HepG2 (cell line): ENCODE results near the gene RASGRF1. TPM values are rescaled to one million over a fixed set of nuclear protein-coding genes. Genes with fewer than 3 reads are reported as not detected.

Experiments
- ATAC-seq: fragments of 200-7000 bp; cut with Tn5 transposase; 3 replicates; pipeline ENCODE4 v1.9.1; 2020; ENCODE audit warnings: mild to moderate bottlenecking, moderate library complexity
- BruUV-seq: library from RNA; stranded (reverse); fragments of 400-500 nt; replicated peaks from 2 replicates; lab custom pipeline; 2021; lab: Mats Ljungman, UMichigan
- CTCF ChIA-PET: fragments of 300-600 bp; formaldehyde crosslinking; extraction: SDS; loops from one replicate; lab custom pipeline; 2021; ENCODE audit warnings: low total read pairs, inconsistent platforms, low intra/inter-chr PET ratio; lab: Yijun Ruan, JAX
- POLR2A ChIA-PET: fragments of 350-600 bp; sonication (Branson Sonifier 250); formaldehyde crosslinking; loops from one replicate; lab custom pipeline; 2020; ENCODE audit warnings: antibody characterized with exemption, inconsistent platforms; lab: Yijun Ruan, JAX
- DNase-seq: peaks from one replicate; pipeline ENCODE4 v3.0.0-alpha.2; 2015; ENCODE audit warnings: low spot score
- FAIRE-seq: peaks from 3 replicates; lab custom pipeline; 2011; peaks lifted over from hg19 to GRCh38; lab: Jason Lieb, UNC
- H2AFZ ChIP-seq: one replicate; pipeline ENCODE4 v1.6.1; 2011; ENCODE audit warnings: low read length, inconsistent platforms
- H3K27ac ChIP-seq: fragments of 300-600 bp; 3 replicates; pipeline ENCODE4 v1.8.0; 2011; ENCODE audit warnings: mixed run types, mild to moderate bottlenecking, mixed read lengths, low read length, inconsistent platforms; ENCODE audit not compliant: insufficient read depth; ENCODE audit errors: extremely low read length
- H3K27me3 ChIP-seq, 2 experiments: fragments of 200-600 bp in 1 of 2; 2 replicates in 1 of 2; 3 replicates in 1 of 2; pipeline versions ENCODE4 v1.6.0 to v1.8.0; 2011; ENCODE audit warnings: low read length in 2 of 2, mild to moderate bottlenecking in 2 of 2, moderate library complexity in 2 of 2, inconsistent platforms in 1 of 2; ENCODE audit not compliant: insufficient read depth in 2 of 2, control insufficient read depth in 1 of 2
- H3K36me3 ChIP-seq, 2 experiments: fragments of 200-600 bp in 1 of 2; replicated peaks in 1 of 2; 2 replicates in 1 of 2; 3 replicates in 1 of 2; pipeline versions ENCODE4 v1.5.1 to v1.8.0; 2011; ENCODE audit warnings: low read length in 2 of 2, inconsistent platforms in 1 of 2; ENCODE audit not compliant: insufficient read depth in 2 of 2, control insufficient read depth in 1 of 2
- H3K4me1 ChIP-seq: 2 replicates; pipeline ENCODE4 v1.5.1; 2012; ENCODE audit warnings: low read length, inconsistent platforms; ENCODE audit not compliant: insufficient read depth
- H3K4me2 ChIP-seq: 2 replicates; pipeline ENCODE4 v1.6.0; 2011; ENCODE audit warnings: low read depth, low read length, inconsistent platforms
- H3K4me3 ChIP-seq, 3 experiments: fragments of 200-600 bp in 1 of 3; sonication (generic), shearing (Covaris generic) in 1 of 3; replicated peaks in 1 of 3; 2 replicates each; pipeline ENCODE4 v1.5.1; 2011 to 2016; ENCODE audit warnings: low read length in 3 of 3, inconsistent platforms in 2 of 3, low read depth in 2 of 3, mild to moderate bottlenecking in 2 of 3, control low read depth in 1 of 3, mixed read lengths in 1 of 3; ENCODE audit not compliant: insufficient read depth in 1 of 3
- H3K79me2 ChIP-seq: one replicate; pipeline ENCODE4 v1.6.1; 2011; ENCODE audit warnings: low read length, inconsistent platforms; ENCODE audit not compliant: insufficient read depth
- H3K9ac ChIP-seq: 2 replicates; pipeline ENCODE4 v1.6.0; 2011; ENCODE audit warnings: mild to moderate bottlenecking, low read depth, low read length, inconsistent platforms; ENCODE audit not compliant: insufficient read depth
- H3K9me3 ChIP-seq: 2 replicates; pipeline ENCODE4 v1.5.1; 2012; ENCODE audit warnings: mild to moderate bottlenecking, low read length
- H4K20me1 ChIP-seq: 2 replicates; pipeline ENCODE4 v1.6.0; 2011; ENCODE audit warnings: inconsistent platforms, mild to moderate bottlenecking, low read length, moderate library complexity; ENCODE audit not compliant: insufficient read depth
- BRCA1 ChIP-seq: sonication (generic); formaldehyde crosslinking; IDR thresholded peaks from 2 replicates; pipeline ENCODE4 v1.4.0; 2020; ENCODE audit warnings: missing genetic modification reagents
- HDAC6 ChIP-seq: fragments of 200-600 bp; sonication (generic); IDR thresholded peaks from 2 replicates; pipeline ENCODE4 v1.7.0; 2017; ENCODE audit warnings: mild to moderate bottlenecking, antibody characterized with exemption, low read length, low read depth
- MZF1 ChIP-seq: sonication (generic); formaldehyde crosslinking; IDR thresholded peaks from 2 replicates; pipeline ENCODE4 v1.8.1; 2023; ENCODE audit warnings: mild to moderate bottlenecking, missing genetic modification reagents, borderline replicate concordance
- PAX8 ChIP-seq: sonication (generic); formaldehyde crosslinking; IDR thresholded peaks from 2 replicates; pipeline ENCODE4 v1.8.0; 2022; ENCODE audit warnings: mild to moderate bottlenecking, missing genetic modification reagents, borderline replicate concordance
- SRY ChIP-seq: sonication (generic); formaldehyde crosslinking; IDR thresholded peaks from 2 replicates; pipeline ENCODE4 v1.8.0; 2022; ENCODE audit warnings: mild to moderate bottlenecking, missing genetic modification reagents
- ZBTB21 ChIP-seq: sonication (generic); formaldehyde crosslinking; IDR thresholded peaks from 2 replicates; pipeline ENCODE4 v1.4.0; 2020; ENCODE audit warnings: missing genetic modification reagents
- ZNF205 ChIP-seq: IDR thresholded peaks from 2 replicates; pipeline ENCODE4 v1.6.1; 2018; ENCODE audit warnings: missing biosample characterization, missing genetic modification reagents
- ZNF317 ChIP-seq: sonication (generic); formaldehyde crosslinking; IDR thresholded peaks from 2 replicates; pipeline ENCODE4 v1.5.0; 2020; ENCODE audit warnings: mild to moderate bottlenecking, missing genetic modification reagents
- ZNF354B ChIP-seq: sonication (generic); formaldehyde crosslinking; IDR thresholded peaks from 2 replicates; pipeline ENCODE4 v1.8.0; 2022; ENCODE audit warnings: mild to moderate bottlenecking, missing genetic modification reagents
- ZNF598 ChIP-seq: sonication (generic); formaldehyde crosslinking; IDR thresholded peaks from 2 replicates; pipeline ENCODE4 v1.5.1; 2020; ENCODE audit warnings: mild to moderate bottlenecking, missing genetic modification reagents, borderline replicate concordance
- ZNF615 ChIP-seq: sonication (generic); formaldehyde crosslinking; IDR thresholded peaks from 2 replicates; pipeline ENCODE4 v1.5.0; 2020; ENCODE audit warnings: mild to moderate bottlenecking, missing genetic modification reagents, borderline replicate concordance
- ZNF766 ChIP-seq: sonication (generic); formaldehyde crosslinking; IDR thresholded peaks from 2 replicates; pipeline ENCODE4 v1.5.0; 2020; ENCODE audit warnings: missing genetic modification reagents, borderline replicate concordance
- ZNF775 ChIP-seq: sonication (generic); formaldehyde crosslinking; IDR thresholded peaks from 2 replicates; pipeline ENCODE4 v1.4.0; 2020; ENCODE audit warnings: missing genetic modification reagents, mild to moderate bottlenecking, moderate library complexity, borderline replicate concordance
- WGBS: methylation state at CpG from one replicate; pipeline ENCODE4 v1.1.6; 2017; ENCODE audit warnings: low lambda C conversion rate; 5-methylcytosine and 5-hydroxymethylcytosine counted together
- in situ Hi-C: cut with HindIII; loops from 2 replicates; pipeline ENCODE4 v1.10.0; 2017; ENCODE audit warnings: low pct_unique_long_range_greater_than_20kb; ENCODE audit not compliant: extremely low pct_ligation_motif_present
- intact Hi-C: fragments of 100-400 bp; cut with micrococcal nuclease; formaldehyde crosslinking; loops from one replicate; pipeline ENCODE4 v1.10.0; 2022; ENCODE audit not compliant: unreplicated experiment
- polyA plus RNA-seq, 8 experiments: library from polyadenylated mRNA; depleted of rRNA in 3 of 8; stranded (reverse) in 7 of 8; unstranded in 1 of 8; fragments of >200 nt; fragmentation: Illumina TruSeq in 4 of 8; extraction: Trizol in 4 of 8; gene quantifications; 2 replicates each; pipeline versions ENCODE4 v1.2.1 to v1.2.3, GENCODE V29; 2011 to 2016; ENCODE audit warnings: low read depth in 4 of 8, missing spikeins in 1 of 8, mixed read lengths in 1 of 8; ENCODE audit not compliant: insufficient read depth in 1 of 8
- total RNA-seq, 5 experiments: library from RNA; depleted of rRNA; stranded (reverse); fragments of >200 nt; fragmentation: Illumina TruSeq; extraction: Trizol; gene quantifications; 2 replicates each; pipeline ENCODE4 v1.2.3, GENCODE V29; 2016; ENCODE audit warnings: low read depth in 1 of 5
- TF ChIP-seq, protein P1 (sequence below): sonication (generic); formaldehyde crosslinking; IDR thresholded peaks from 2 replicates; pipeline ENCODE4 v1.4.0; 2020; ENCODE audit warnings: missing genetic modification reagents, mild to moderate bottlenecking, borderline replicate concordance
- TF ChIP-seq, protein P2 (sequence below): sonication (generic); formaldehyde crosslinking; IDR thresholded peaks from 2 replicates; pipeline ENCODE4 v1.4.0; 2020; ENCODE audit warnings: missing genetic modification reagents
- TF ChIP-seq, protein P3 (sequence below): sonication (generic); formaldehyde crosslinking; IDR thresholded peaks from 2 replicates; pipeline ENCODE4 v1.4.0; 2020; ENCODE audit warnings: mild to moderate bottlenecking, missing genetic modification reagents
- TF ChIP-seq, protein P4 (sequence below): sonication (generic); formaldehyde crosslinking; IDR thresholded peaks from 2 replicates; pipeline ENCODE4 v1.5.0; 2020; ENCODE audit warnings: missing genetic modification reagents
- TF ChIP-seq, protein P5 (sequence below): IDR thresholded peaks from 2 replicates; pipeline ENCODE4 v1.6.1; 2016; ENCODE audit warnings: missing genetic modification reagents, missing compliant biosample characterization

The RASGRF1 gene
- total and polyA plus RNA-seq, 2 of the 13 experiments (the other 11 are each of a cell fraction or from before 2014, with no cell fraction given): 0.55 to 3.0 TPM

DNA sequence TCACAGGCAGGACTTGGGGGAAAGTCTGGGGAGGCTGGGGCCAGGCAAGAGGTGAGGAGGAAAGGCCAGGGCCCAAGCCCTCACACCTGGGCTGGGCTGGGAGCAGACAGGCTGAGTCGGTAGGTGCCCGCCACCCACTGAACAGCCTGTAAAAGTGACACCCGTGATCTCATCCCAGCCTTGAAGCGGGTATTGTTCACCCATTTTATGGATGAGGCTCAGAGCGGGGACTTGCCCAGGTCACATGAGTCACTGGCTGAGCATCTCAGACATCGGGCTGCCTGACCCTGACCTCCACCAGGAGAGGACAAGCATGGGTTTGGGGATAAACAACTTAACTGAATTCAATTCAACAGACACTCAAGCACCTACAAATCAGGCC lies 93.7 kb downstream of the RASGRF1 start:
- FAIRE-seq: peak; percentile 81
- TF ChIP-seq ZNF598 (CRISPR knock-in tag) (no peak), ZNF775 (CRISPR knock-in tag) (no peak), ZBTB21 (CRISPR knock-in tag) (0 out of 2 replicates have a peak, but pooled peaks have one; percentile 21), MZF1 (CRISPR knock-in tag) (0 out of 2 replicates have a peak, but pooled peaks have one; percentile 41), ZNF354B (no peak), ZNF766 (CRISPR knock-in tag) (no peak), HDAC6 (no peak), ZNF317 (CRISPR knock-in tag) (no peak), ZNF615 (no peak), SRY (peak; percentile 73; the same call in 1 of the 2 replicates), ZNF205 (CRISPR knock-in tag) (no peak), BRCA1 (CRISPR knock-in tag) (no peak), PAX8 (CRISPR knock-in tag) (no peak)
- TF ChIP-seq, protein P1, sequence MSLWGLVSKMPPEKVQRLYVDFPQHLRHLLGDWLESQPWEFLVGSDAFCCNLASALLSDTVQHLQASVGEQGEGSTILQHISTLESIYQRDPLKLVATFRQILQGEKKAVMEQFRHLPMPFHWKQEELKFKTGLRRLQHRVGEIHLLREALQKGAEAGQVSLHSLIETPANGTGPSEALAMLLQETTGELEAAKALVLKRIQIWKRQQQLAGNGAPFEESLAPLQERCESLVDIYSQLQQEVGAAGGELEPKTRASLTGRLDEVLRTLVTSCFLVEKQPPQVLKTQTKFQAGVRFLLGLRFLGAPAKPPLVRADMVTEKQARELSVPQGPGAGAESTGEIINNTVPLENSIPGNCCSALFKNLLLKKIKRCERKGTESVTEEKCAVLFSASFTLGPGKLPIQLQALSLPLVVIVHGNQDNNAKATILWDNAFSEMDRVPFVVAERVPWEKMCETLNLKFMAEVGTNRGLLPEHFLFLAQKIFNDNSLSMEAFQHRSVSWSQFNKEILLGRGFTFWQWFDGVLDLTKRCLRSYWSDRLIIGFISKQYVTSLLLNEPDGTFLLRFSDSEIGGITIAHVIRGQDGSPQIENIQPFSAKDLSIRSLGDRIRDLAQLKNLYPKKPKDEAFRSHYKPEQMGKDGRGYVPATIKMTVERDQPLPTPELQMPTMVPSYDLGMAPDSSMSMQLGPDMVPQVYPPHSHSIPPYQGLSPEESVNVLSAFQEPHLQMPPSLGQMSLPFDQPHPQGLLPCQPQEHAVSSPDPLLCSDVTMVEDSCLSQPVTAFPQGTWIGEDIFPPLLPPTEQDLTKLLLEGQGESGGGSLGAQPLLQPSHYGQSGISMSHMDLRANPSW (CRISPR knock-in tag): no peak
- TF ChIP-seq, protein P2, sequence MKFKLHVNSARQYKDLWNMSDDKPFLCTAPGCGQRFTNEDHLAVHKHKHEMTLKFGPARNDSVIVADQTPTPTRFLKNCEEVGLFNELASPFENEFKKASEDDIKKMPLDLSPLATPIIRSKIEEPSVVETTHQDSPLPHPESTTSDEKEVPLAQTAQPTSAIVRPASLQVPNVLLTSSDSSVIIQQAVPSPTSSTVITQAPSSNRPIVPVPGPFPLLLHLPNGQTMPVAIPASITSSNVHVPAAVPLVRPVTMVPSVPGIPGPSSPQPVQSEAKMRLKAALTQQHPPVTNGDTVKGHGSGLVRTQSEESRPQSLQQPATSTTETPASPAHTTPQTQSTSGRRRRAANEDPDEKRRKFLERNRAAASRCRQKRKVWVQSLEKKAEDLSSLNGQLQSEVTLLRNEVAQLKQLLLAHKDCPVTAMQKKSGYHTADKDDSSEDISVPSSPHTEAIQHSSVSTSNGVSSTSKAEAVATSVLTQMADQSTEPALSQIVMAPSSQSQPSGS (CRISPR knock-in tag): peak; percentile 55; the same call in 1 of the 2 replicates
- TF ChIP-seq, protein P3, sequence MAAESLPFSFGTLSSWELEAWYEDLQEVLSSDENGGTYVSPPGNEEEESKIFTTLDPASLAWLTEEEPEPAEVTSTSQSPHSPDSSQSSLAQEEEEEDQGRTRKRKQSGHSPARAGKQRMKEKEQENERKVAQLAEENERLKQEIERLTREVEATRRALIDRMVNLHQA (CRISPR knock-in tag): no peak
- TF ChIP-seq, protein P4, sequence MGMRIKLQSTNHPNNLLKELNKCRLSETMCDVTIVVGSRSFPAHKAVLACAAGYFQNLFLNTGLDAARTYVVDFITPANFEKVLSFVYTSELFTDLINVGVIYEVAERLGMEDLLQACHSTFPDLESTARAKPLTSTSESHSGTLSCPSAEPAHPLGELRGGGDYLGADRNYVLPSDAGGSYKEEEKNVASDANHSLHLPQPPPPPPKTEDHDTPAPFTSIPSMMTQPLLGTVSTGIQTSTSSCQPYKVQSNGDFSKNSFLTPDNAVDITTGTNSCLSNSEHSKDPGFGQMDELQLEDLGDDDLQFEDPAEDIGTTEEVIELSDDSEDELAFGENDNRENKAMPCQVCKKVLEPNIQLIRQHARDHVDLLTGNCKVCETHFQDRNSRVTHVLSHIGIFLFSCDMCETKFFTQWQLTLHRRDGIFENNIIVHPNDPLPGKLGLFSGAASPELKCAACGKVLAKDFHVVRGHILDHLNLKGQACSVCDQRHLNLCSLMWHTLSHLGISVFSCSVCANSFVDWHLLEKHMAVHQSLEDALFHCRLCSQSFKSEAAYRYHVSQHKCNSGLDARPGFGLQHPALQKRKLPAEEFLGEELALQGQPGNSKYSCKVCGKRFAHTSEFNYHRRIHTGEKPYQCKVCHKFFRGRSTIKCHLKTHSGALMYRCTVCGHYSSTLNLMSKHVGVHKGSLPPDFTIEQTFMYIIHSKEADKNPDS: no peak
- TF ChIP-seq, protein P5, sequence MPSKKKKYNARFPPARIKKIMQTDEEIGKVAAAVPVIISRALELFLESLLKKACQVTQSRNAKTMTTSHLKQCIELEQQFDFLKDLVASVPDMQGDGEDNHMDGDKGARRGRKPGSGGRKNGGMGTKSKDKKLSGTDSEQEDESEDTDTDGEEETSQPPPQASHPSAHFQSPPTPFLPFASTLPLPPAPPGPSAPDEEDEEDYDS (CRISPR knock-in tag): peak; percentile 64; the same call in 1 of the 2 replicates

More for the DNA sequence above, 93.7 kb downstream of the RASGRF1 start:
- Histone ChIP-seq H3K27ac (peak overlapping the region; percentile 60), H2AFZ (no peak overlapping the region), H3K79me2 (no peaks in the 10 kb centered on the region), H3K9ac (peak overlapping the region; percentile 35; the same call in 1 of the 2 replicates), H3K4me3 (peak overlapping the region in 1 of 3 experiments; percentile 24; a peak in 2 of 6 replicates), H3K4me2 (no peak overlapping the region), H3K27me3 (no peaks in the 10 kb centered on the region), H3K36me3 (no peaks in the 10 kb centered on the region), H3K9me3 (no peaks in the 10 kb centered on the region), H4K20me1 (no peaks in the 10 kb centered on the region), H3K4me1 (peaks cover 70% of the 10 kb centered on the region)
- ChIA-PET POLR2A (interaction anchor here (1.0 to 2.6 kb wide), 4 partner anchors 8 to 52 kb away, joined by 6 to 27 read pairs (median 10); partner anchors contain the start of gene CTSH), CTCF (no interaction called here)
- intact Hi-C loops (loop anchor here (10.0 kb wide), 1 partner anchor 52 kb away; the partner anchor contains the start of gene CTSH), in situ Hi-C loops (no loop called here)
- no TSS peak for BruUV-seq
- 37% methylated on average over 2 of the region's 6 CpGs for whole genome bisulfite sequencing
- peak; percentile 37 for ATAC-seq
- peak; percentile 87 for DNase-seq
